ENCODE results near the gene LGALS13. TPM values are rescaled to one million over a fixed set of nuclear protein-coding genes. Genes with fewer than 3 reads are reported as not detected.

Gene LGALS13
- not detected for total RNA-seq

GRCh38 chr19:39602224-39602623 lies at the start of gene LGALS13:
Gene LGALS13, plus strand, starts transcription at chr19:39602524. Its CDS starts 45 bp downstream, at chr19:39602569.
- H3K27me3 ChIP-seq: peaks cover 20% of the 10 kb centered on the region
- DNase-seq (ENCODE audit: low spot score in 2 of 2): no peak
- H3K4me1 ChIP-seq: no peaks in the 10 kb centered on the region
- H3K9me3 ChIP-seq: no peaks in the 10 kb centered on the region
- H3K4me3 ChIP-seq: no peak within 1 kb of the TSS
- TF ChIP-seq POLR2A (IDR thresholded peaks at IDR 0.05) (no peak), EP300 (IDR thresholded peaks at IDR 0.05) (no peak), POLR2AphosphoS5 (IDR thresholded peaks at IDR 0.05) (no peak)
- TF ChIP-seq, protein P1, sequence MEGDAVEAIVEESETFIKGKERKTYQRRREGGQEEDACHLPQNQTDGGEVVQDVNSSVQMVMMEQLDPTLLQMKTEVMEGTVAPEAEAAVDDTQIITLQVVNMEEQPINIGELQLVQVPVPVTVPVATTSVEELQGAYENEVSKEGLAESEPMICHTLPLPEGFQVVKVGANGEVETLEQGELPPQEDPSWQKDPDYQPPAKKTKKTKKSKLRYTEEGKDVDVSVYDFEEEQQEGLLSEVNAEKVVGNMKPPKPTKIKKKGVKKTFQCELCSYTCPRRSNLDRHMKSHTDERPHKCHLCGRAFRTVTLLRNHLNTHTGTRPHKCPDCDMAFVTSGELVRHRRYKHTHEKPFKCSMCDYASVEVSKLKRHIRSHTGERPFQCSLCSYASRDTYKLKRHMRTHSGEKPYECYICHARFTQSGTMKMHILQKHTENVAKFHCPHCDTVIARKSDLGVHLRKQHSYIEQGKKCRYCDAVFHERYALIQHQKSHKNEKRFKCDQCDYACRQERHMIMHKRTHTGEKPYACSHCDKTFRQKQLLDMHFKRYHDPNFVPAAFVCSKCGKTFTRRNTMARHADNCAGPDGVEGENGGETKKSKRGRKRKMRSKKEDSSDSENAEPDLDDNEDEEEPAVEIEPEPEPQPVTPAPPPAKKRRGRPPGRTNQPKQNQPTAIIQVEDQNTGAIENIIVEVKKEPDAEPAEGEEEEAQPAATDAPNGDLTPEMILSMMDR (IDR thresholded peaks at IDR 0.05): no peak
- whole genome bisulfite sequencing: 46% methylated on average over 4 of the region's 5 CpGs
- H3K36me3 ChIP-seq: no peaks in the 10 kb centered on the region
- no peak within 1 kb of the TSS for H3K27ac ChIP-seq

DNA sequence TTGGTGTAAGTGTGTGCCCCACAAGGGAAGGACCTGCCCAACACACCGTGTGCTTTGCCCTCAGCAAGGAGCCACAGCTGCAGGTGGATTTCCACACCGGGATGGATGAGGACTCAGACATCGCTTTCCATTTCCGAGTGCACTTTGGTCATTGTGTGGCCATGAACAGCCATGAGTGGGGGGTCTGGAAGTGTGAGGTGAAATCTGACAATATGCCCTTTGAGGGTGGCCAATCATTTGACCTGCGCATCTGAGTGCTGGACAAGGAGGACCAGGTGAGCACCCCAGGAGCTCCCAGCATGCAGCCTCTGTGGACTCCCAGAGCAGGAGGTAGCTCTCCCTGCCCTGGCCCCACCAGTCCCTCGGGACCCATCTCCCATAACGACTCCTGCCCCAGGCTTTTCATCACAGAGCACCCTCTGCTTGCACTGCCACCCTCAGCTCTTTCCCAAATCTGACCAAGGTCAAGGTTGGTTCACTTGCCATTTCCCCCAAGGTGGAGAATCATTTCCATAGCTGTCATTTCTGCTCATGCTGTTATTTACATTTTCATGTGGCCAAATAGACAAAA lies 49.2 kb upstream of the LGALS13 start:
- WGBS: 73% methylated on average over 6 of the region's 7 CpGs
- TF ChIP-seq POLR2AphosphoS5 (IDR thresholded peaks at IDR 0.05) (no peak), EP300 (IDR thresholded peaks at IDR 0.05) (no peak), POLR2A (IDR thresholded peaks at IDR 0.05) (no peak)
- TF ChIP-seq, protein P1 (IDR thresholded peaks at IDR 0.05): no peak
- Histone ChIP-seq H3K36me3 (no peaks in the 10 kb centered on the region), H3K27ac (no peak overlapping the region), H3K27me3 (no peaks in the 10 kb centered on the region), H3K4me1 (no peaks in the 10 kb centered on the region), H3K9me3 (no peaks in the 10 kb centered on the region), H3K4me3 (no peak overlapping the region)
- no peak for DNase-seq (ENCODE audit: low spot score in 2 of 2)

GRCh38 chr19:39554701-39555311 lies 47.5 kb upstream of the LGALS13 start:
- 73% methylated on average over 4 of the region's 4 CpGs for WGBS
- no peak for TF ChIP-seq EP300 (IDR thresholded peaks at IDR 0.05)
- TF ChIP-seq, protein P1 (IDR thresholded peaks at IDR 0.05): no peak
- TF ChIP-seq POLR2A (IDR thresholded peaks at IDR 0.05): no peak
- TF ChIP-seq POLR2AphosphoS5 (IDR thresholded peaks at IDR 0.05): no peak
- no peak for DNase-seq (ENCODE audit: low spot score in 2 of 2)
- Histone ChIP-seq H3K27me3 (no peaks in the 10 kb centered on the region), H3K4me1 (no peaks in the 10 kb centered on the region), H3K4me3 (no peak overlapping the region), H3K36me3 (no peaks in the 10 kb centered on the region), H3K9me3 (no peaks in the 10 kb centered on the region), H3K27ac (no peak overlapping the region)

GRCh38 chr19:39555883-39556282 lies 46.4 kb upstream of the LGALS13 start:
- Histone ChIP-seq H3K27ac (no peak overlapping the region), H3K4me3 (no peak overlapping the region), H3K27me3 (no peaks in the 10 kb centered on the region), H3K9me3 (no peaks in the 10 kb centered on the region), H3K36me3 (no peaks in the 10 kb centered on the region), H3K4me1 (no peaks in the 10 kb centered on the region)
- no peak for DNase-seq (ENCODE audit: low spot score in 2 of 2)
- no peak for TF ChIP-seq EP300 (IDR thresholded peaks at IDR 0.05)
- TF ChIP-seq POLR2AphosphoS5 (IDR thresholded peaks at IDR 0.05): no peak
- TF ChIP-seq, protein P1 (IDR thresholded peaks at IDR 0.05): no peak
- no peak for TF ChIP-seq POLR2A (IDR thresholded peaks at IDR 0.05)
- WGBS: 33% methylated on average over 1 of the region's 1 CpG

DNA sequence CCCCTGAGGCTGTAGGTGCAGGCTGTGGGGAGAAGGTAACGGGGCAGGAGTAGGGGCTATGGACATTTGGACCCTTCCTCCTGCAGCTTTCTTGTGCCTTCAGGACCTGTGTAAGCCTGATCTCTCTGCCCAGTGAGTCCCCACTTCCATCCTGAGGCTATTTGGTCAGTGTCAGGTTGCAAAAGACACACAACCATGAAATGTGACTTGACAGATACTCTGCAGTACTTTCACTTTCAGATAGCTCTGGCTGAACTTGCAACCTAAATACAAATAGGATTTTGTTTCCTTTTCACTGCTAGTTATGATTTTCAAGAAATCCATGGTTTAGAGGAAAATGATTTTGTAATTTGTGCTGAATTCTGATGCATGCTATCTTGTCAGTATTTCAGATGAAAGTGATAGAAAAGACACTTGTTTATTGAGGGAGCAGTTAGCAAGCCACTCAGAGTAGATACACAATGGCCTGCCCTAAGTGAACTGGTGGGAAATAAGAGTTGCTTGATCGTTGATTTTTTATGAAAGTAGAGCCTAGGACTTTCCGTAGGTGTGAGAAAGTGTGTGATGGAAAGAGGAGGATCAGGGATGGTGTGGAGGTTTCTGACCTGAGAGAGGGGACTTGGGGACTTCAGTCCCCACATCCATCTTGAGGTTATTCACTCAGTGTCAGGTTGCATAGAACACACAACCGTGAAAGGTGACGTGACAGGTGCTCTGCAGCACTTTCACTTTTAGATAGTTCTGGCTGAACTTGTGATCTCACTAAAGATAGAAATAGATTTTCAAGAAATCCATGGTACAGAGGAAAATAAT lies 44.3 kb upstream of the LGALS13 start:
- WGBS: 58% methylated on average over 5 of the region's 5 CpGs
- TF ChIP-seq, protein P1 (IDR thresholded peaks at IDR 0.05): no peak
- TF ChIP-seq POLR2A (IDR thresholded peaks at IDR 0.05) (no peak), EP300 (IDR thresholded peaks at IDR 0.05) (no peak), POLR2AphosphoS5 (IDR thresholded peaks at IDR 0.05) (no peak)
- H3K4me3 ChIP-seq: no peak overlapping the region
- H3K9me3 ChIP-seq: no peaks in the 10 kb centered on the region
- H3K36me3 ChIP-seq: no peaks in the 10 kb centered on the region
- no peaks in the 10 kb centered on the region for H3K4me1 ChIP-seq
- H3K27me3 ChIP-seq: no peaks in the 10 kb centered on the region
- H3K27ac ChIP-seq: no peak overlapping the region
- DNase-seq (ENCODE audit: low spot score in 2 of 2): no peak
